Measurements from ENCODE around the gene HCRTR1. TPM values are rescaled to one million over a fixed set of nuclear protein-coding genes. Genes with fewer than 3 reads are reported as not detected.
A peak's percentile ranks its signal among the peaks of the same experiment; 100 is the strongest.

HCRTR1 gene
- total and polyA plus RNA-seq, 2 donors (not counting 3 experiments of a cell fraction or from before 2014, with no cell fraction given), result 0.93 to 1.5 TPM

GRCh38 chr1:31644560-31645273, 27.2 kb downstream of the HCRTR1 start, which contains the start of gene PEF1:
Gene PEF1, minus strand, starts transcription at chr1:31644876. Its CDS starts 12 bp downstream, at chr1:31644864.
- CTCF ChIA-PET, result interaction anchor here (0.8 to 1.4 kb wide), 10 partner anchors 9 to 171 kb away, joined by 3 to 9 read pairs (median 4); partner anchors contain the start of gene SPOCD1
- peak; percentile 99 for FAIRE-seq
- H3K4me2 ChIP-seq (ENCODE audit: insufficient read depth, low read length), result peak within 1 kb of the TSS; percentile 97

More at GRCh38 chr1:31644560-31645273, 27.2 kb downstream of the HCRTR1 start, which contains the start of gene PEF1:
- dilution Hi-C loops (cut with MboI; ENCODE audit: extremely low pct_ligation_motif_present, low sequenced_read_pairs), result no loop called here
- TF ChIP-seq FOS (IDR thresholded peaks at IDR 0.05; ENCODE audit: borderline replicate concordance, insufficient read depth, low read length) (no peak), CTCF (IDR thresholded peaks at IDR 0.05; ENCODE audit: extremely low read depth in 1 of 2, insufficient read depth in 1 of 2, low read depth in 1 of 2, low read length in 2 of 2) (no peak), MYC (IDR thresholded peaks at IDR 0.05; ENCODE audit: low read depth, low read length) (no peak), POLR2AphosphoS5 (IDR thresholded peaks at IDR 0.05; ENCODE audit: insufficient read depth, low read depth, low read length) (no peak), EZH2 (IDR thresholded peaks at IDR 0.05; ENCODE audit: borderline replicate concordance, low read depth, low read length, severe bottlenecking) (no peak), MAX (IDR thresholded peaks at IDR 0.05; ENCODE audit: insufficient read depth, insufficient read length) (peak; percentile 19), GATA2 (IDR thresholded peaks at IDR 0.05; ENCODE audit: insufficient read depth, insufficient read length, low read depth, low read length) (no peak), JUN (IDR thresholded peaks at IDR 0.05; ENCODE audit: borderline replicate concordance, insufficient read depth, insufficient read length, low read depth) (peak; percentile 36), POLR2A (IDR thresholded peaks at IDR 0.05; ENCODE audit: low read depth, low read length) (peak; percentile 33)
- intact Hi-C loops (cut with micrococcal nuclease), result loop anchor here (1.0 to 10.0 kb wide), 3 partner anchors 56 to 290 kb away; partner anchors contain the start of gene PTP4A2
- Histone ChIP-seq H3K36me3 (ENCODE audit: control insufficient read depth in 2 of 2, extremely low read depth in 1 of 2, insufficient read depth in 2 of 2, low read length in 2 of 2) (no peaks in the 10 kb centered on the region), H2AFZ (ENCODE audit: low read depth, low read length) (peak within 1 kb of the TSS; percentile 92), H3K4me1 (ENCODE audit: control insufficient read depth, extremely low read depth, insufficient read depth, low read length) (peaks cover 22% of the 10 kb centered on the region), H4K20me1 (replicated peaks; ENCODE audit: control insufficient read depth, extremely low read depth, insufficient read depth, low read length) (no peaks in the 10 kb centered on the region), H3K9me1 (replicated peaks; ENCODE audit: control insufficient read depth, extremely low read depth, insufficient read depth, low read length) (no peaks in the 10 kb centered on the region), H3K27me3 (ENCODE audit: control insufficient read depth in 2 of 2, insufficient read depth in 2 of 2, low read length in 2 of 2) (no peaks in the 10 kb centered on the region), H3K4me3 (replicated peaks in 1 of 3; ENCODE audit: insufficient read depth in 1 of 3, low read depth in 1 of 3, low read length in 3 of 3) (peak within 1 kb of the TSS; percentile 53 to 93 (median 68)), H3K9ac (replicated peaks; ENCODE audit: extremely low read depth, insufficient read depth, low read length) (peak within 1 kb of the TSS; percentile 87), H3K79me2 (ENCODE audit: control insufficient read depth, insufficient read depth, low read length) (peaks cover 36% of the 10 kb centered on the region), H3K27ac (ENCODE audit: insufficient read depth, low read depth, low read length) (peak within 1 kb of the TSS; percentile 90), H3K9me3 (replicated peaks; ENCODE audit: control insufficient read depth, insufficient read depth, low read length) (no peaks in the 10 kb centered on the region)
- POLR2A ChIA-PET, result interaction anchor here (0.8 kb wide), 2 partner anchors 12 to 57 kb away, joined by 3 to 4 read pairs; no protein-coding TSS in a partner anchor
- BruUV-seq (replicated peaks), result no TSS peak
- DNase-seq (ENCODE audit: low read depth, low spot score), result peak; percentile 98

All from endothelial cell of umbilical vein (primary cell).